Fibroblast of pulmonary artery (primary cell): Measurements from ENCODE around the gene ANXA1.

Experiments
- DNase-seq: peaks from one replicate; pipeline ENCODE4 v3.0.0-alpha.2; 2010; ENCODE audit warnings: low read depth
- H3K4me3 ChIP-seq: replicated peaks from 2 replicates; pipeline ENCODE4 v1.5.1; 2011; ENCODE audit warnings: low read depth, mild to moderate bottlenecking, control low read depth, low read length, moderate library complexity
- CTCF ChIP-seq: IDR thresholded peaks from 2 replicates; pipeline ENCODE4 v1.5.1; 2011; ENCODE audit warnings: mild to moderate bottlenecking, control low read depth, low read length, inconsistent platforms; ENCODE audit errors: missing control alignments

The ANXA1 gene

GRCh38 chr9:73131461-73131860 lies 20.2 kb upstream of the ANXA1 start:
- TF ChIP-seq CTCF: no peak
- no peak for DNase-seq
- peak overlapping the region; percentile 63 for H3K4me3 ChIP-seq

GRCh38 chr9:73132034-73132776 lies 19.5 kb upstream of the ANXA1 start:
- peak overlapping the region; percentile 63 for H3K4me3 ChIP-seq
- DNase-seq: peak; percentile 91
- no peak for TF ChIP-seq CTCF

GRCh38 chr9:73133022-73133651 lies 18.5 kb upstream of the ANXA1 start:
- no peak for TF ChIP-seq CTCF
- no peak for DNase-seq
- H3K4me3 ChIP-seq: peak overlapping the region; percentile 63

GRCh38 chr9:73133921-73134407 lies 17.7 kb upstream of the ANXA1 start:
- DNase-seq: no peak
- TF ChIP-seq CTCF: no peak
- H3K4me3 ChIP-seq: no peak overlapping the region

- no peak overlapping the region for H3K4me3 ChIP-seq
- no peak for TF ChIP-seq CTCF
- no peak for DNase-seq
Observed at GRCh38 chr9:73135394-73135793, 16.3 kb upstream of the ANXA1 start.

- no peak overlapping the region for H3K4me3 ChIP-seq
- no peak for DNase-seq
- no peak for TF ChIP-seq CTCF
Observed at GRCh38 chr9:73137286-73137899, 14.3 kb upstream of the ANXA1 start.
